ENCODE measurements around the gene NPHP4.

GRCh38 chr1:6016191-6016865, 24.1 kb upstream of the NPHP4 start:
- TF ChIP-seq CTCF (IDR thresholded peaks at IDR 0.05 in 4 of 5, conservative IDR thresholded peaks at IDR 0.05 in 1 of 5) (no peak), POLR2A (IDR thresholded peaks at IDR 0.05) (no peak)
